Measurements from ENCODE around the gene SLC9A6.
"Not testable (repeated sequence)": the region's sequence is repeated elsewhere in the genome, so short reads cannot be mapped to it uniquely, and the experiment has no call there.

The SLC9A6 gene

DNA sequence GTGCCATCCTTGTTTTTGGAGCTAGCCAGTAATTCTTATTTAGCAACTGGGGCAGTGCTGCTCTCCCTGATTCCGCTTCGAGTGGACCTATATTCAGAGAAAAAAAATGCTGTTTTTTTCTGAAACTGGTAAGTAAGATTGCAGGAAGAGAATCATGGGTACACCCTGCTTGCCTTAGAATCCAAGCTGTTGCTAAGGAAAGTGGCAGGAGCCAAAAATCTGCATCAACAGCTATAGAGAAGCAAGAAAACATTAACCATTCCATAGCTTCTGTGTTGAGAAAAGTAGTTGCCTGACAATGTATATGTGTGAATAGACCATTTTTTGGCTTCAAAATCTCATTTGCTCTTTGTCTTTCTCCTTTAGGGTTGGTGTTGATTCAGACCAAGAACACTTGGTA, 44.5 kb downstream of the SLC9A6 start:
- DNase-seq (ENCODE audit: low spot score) = no peak

DNA sequence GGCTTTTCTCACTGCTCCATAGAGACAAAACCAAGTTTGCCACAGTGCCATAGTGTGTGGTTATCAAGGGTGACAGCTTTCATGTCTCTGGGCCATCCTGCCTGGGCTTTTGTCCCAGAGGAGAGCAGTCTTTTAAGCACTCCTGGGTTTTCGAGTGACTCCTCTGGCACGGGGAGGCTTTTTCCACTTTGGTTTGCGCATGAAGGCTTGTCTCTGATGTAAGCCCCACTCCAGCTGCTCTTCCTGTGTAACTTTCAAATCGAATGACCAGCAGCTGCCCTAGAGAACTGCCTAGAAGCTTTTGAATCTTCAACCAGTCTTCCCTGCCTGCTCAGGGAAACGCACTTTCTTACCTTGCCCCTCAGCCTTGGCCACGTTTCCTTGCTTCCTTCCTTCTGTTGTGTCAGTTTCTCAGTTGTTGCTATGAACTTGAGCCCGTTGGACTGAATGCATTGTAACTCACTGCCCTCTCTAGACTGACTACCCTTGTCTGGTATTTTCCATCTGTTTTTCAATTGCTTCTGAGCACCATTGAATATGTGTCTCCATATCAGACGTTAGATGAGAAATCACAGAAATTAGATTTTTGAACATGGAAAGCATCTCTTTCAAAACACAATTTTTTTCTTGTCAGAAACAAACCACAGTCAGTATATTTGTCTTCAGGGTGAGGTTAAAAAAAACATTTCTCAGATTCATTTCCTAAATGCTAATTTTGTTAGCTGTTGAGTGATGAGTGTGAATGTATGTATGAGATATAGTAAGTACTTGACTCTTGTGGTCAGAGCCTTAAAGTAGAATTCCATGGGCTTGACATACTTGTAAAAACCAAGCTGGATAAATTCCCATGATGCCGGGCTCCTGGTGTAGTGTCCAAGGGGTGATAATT, 45.3 kb downstream of the SLC9A6 start:
- no peak for DNase-seq (ENCODE audit: low spot score)

DNA sequence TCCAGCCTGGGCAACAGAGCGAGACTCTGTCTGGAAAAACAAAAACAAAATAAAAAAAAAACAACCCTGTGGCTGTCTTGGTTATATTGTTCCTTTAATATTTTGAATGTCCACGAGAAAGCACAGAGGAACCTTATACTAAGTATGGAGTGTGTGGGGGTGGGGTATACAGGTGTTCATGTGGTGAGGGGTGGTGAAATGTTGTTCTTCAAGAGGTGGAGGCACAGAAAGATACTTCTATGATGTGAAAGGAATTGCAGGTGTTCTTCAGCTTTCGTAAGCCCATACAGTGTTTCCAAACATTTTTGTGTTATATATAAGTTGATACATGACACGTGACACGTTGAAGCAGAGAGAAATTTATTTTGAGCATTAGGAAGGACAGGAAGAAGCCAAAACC, 46.4 kb downstream of the SLC9A6 start:
- no peak for DNase-seq (ENCODE audit: low spot score)

GRCh38 chrX:136032370-136032769, 47.1 kb downstream of the SLC9A6 start:
- no peak for DNase-seq (ENCODE audit: low spot score)

DNA sequence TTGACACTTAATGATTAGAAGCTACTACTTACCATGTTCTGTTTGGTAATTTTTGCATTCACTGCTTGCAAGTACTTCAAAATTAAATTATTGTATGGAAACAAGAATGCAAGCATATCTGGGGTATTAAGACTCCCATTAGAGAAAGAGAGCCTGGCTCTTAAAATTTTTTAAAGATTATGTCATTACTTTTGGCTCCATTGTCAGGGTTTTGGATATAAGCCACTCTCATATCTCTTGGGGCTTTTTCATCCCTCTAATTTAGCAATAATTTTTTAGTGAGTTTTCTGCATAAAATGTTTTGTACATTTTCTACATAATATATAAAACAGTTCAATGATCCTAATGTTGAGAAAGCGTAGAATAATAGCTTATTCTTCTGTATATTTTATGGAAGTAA, 49.4 kb downstream of the SLC9A6 start:
- DNase-seq (ENCODE audit: low spot score) = no peak

- no peak for DNase-seq (ENCODE audit: low spot score)
Observed at GRCh38 chrX:136035663-136036062, 50.4 kb downstream of the SLC9A6 start.

DNA sequence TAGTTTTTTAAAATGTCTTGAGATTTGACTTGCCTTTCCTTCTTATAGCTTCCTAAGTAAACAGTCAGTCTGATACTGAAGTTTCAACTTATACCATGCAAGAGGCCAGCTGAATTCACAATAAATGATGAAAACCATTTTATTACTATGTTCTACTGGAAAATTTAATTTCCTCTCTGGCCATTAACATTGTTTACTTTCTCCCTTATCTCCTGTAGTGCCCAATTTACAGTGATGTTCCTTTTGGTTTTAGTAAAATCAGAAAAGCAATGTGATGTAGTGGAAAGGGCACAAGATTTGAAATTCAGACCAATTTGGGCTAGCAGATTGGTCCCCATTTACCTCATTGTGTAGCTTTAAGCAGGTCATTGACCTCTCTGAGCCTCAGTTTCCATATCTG, 54.2 kb downstream of the SLC9A6 start:
- DNase-seq (ENCODE audit: low spot score) = no peak

- DNase-seq (ENCODE audit: low spot score) = no peak
Observed at GRCh38 chrX:136039968-136040367, 54.7 kb downstream of the SLC9A6 start.

DNA sequence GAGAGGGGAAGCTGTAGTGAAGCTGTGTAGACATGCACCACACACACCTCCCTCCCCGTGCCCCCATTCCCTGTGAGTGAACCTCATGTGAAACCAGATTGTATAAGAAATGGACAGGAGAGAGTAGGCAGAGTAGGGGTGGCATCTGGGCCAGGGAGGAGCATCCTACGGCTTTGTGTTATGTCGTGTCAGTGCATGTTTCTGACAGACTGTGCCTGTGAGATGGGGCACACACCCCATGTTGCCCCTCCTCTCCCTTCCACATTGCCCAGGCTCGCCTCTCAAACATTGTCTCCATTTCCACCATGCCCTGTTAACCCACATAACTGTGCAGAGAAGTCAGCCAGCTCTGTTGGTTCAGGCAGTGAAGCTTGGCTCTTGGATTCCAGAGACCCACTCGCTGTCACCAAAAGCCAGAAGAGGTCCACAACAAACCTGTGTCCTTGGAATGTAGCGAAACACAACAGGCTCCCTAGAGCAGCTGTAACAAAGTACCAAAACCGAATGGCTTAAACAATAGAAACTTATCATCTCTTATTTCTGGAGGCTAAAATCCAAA, 56.1 kb downstream of the SLC9A6 start:
- DNase-seq (ENCODE audit: low spot score) = no peak

DNA sequence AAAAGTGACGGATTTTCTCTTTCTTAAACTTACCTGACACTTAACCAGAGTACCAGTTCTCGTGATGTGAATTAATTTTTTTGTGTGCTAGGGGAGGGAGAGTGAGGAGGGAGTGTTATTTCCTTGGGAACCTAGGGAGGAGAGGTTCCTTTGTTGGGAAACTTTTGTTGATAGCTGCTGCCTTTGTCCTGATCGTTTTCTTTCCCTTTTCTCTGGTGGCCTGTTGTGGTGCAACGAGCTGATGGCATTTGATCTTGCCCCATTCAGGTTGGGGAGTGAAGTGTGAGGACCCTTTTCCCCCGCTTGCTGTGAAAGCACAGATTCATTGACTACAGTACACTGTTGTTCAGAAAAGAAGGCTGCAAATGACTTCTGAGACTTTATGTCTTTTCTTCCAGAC, 59.8 kb downstream of the SLC9A6 start:
- no peak for DNase-seq (ENCODE audit: low spot score)

DNA sequence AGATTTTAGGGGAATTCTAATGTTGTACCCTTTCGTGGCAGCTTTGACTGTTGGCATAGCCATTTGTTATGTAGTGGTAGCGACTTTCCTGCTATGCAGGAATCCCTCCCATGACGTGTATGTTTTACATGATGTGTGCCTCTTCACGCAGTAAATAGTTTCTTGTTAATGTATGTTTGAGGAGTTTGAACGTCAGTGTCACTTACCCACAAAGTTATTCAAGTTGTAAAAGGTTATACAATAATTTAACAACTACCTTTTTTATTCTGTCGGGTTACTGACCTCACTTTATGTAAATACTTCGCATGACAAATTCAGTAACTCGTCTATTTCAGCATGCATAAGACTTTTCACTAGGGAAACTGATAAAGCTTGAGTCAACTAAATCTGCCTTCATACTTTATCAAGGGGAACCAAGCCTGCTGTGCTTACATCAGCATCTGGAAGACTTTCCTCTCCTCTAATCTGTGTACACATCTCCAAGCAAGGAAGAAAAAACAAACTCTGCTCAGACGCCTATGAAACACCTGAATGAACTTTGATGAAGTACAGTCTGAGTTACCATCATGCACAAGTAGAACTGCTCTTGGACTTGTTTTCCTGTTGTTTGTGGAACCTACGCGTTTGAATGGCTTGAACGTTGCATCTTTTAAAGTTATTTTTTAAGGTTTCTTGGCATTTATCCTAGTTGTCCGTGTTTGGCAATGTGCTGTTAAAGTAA, 61.2 kb downstream of the SLC9A6 start:
- DNase-seq (ENCODE audit: low spot score) = no peak

- no peak for DNase-seq (ENCODE audit: low spot score)
Observed at GRCh38 chrX:136047016-136047642, 61.9 kb downstream of the SLC9A6 start.

DNA sequence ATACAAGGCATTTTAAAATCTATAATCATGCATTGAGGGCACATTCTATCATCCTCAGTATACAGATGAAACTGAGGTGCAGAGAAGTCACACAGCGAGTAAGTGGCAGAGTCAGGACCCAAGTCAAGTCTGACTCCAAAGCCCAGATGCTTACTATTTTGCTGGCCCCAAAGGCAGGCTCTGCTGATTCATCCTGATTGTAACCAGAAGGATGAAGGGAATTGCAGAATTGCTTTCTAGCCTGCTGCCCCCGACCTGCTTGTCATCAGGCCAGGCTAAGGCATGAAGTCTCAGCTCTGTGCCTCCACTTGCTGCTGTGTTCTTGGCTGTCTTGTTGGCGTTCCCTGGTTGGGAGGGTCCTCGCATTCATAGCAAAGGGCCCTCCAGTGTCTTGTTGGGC, 62.7 kb downstream of the SLC9A6 start:
- DNase-seq (ENCODE audit: low spot score) = no peak

DNA sequence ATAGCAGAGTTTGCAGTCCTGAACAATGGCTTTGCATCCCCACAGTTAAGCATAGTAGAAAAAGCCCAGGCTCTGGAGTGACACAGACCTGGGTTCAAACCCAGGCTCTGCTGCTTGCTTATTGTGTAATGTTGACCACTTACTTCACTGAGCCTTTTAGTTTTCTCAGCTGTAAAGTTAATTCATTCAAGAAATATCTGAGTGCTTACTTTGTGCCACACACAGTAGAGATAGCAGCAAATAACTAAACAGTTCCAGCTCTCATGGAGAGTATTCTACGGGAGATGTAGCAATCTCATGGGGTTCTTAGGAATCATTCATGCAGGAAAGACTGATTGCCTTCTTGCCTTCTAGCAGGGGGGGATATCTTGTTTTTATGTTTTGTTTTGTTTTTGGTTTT, 63.2 kb downstream of the SLC9A6 start:
- no peak for DNase-seq (ENCODE audit: low spot score)

DNA sequence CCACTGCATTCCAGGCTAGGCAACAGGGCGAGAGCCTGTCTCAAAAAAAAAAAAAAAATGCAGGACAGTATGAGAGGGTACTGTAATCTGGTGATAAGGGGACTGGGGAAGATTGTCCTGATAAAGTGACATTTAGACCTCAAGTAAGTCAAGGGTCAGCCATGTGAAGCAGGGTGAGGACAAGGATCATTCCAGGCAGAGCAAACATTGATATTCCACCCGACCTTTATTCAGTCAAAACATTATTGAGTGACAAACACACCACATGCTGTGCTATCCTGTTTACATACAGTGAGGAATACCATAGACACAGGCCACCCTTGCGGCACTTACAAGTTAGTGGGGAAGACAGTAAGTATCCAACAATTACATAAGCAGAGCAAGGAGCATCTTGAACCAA, 64.4 kb downstream of the SLC9A6 start:
- DNase-seq (ENCODE audit: low spot score) = no peak

- not testable (repeated sequence) for DNase-seq (ENCODE audit: low spot score)
Observed at GRCh38 chrX:136050875-136051274, 65.6 kb downstream of the SLC9A6 start.

DNA sequence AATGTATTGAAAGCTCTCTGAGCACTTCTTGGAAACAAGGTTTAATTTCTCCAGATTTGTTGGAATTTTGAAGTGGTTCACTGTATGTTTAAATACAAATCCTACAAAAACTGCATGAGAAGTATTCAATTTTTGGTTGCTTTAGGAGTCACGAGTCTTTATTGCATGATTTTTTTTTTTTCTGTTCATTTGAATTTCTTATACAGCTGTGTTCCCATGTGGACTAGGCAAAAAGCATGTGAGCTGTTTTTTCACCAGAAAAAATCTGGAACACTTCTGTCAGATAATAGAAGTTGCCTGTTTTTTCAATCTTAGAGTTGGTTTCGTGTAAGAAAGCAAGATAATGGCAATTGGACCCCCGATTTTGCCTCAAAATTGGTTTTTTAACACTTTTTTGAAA, 66.4 kb downstream of the SLC9A6 start:
- no peak for DNase-seq (ENCODE audit: low spot score)

DNA sequence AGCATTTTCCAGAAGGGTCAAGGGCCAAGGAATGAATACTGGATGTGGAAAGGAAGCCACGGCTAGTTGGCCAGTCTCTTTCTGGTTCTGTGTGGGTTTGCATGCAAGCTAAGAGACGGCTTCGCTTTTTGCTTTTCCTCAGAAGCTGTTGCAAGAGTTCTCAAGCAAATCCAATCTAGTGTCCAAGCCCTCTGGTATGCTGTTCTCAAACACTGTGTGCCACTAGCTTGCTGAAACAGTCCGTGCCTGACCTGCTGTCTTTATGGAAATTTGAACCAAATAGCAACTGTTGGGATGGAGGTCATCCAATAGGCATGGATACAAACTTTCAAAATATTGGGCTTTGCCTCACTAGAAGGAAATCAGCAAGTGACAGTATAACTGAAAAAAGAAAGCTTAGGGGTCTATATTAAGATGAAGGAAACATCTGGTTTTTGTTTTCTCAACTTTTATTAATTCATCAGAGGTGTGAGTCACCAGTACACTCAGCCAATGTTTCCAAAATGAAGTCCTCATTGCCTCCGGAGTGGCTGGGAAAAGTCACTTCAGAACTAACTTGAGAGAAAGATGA, 70.5 kb downstream of the SLC9A6 start:
- DNase-seq (ENCODE audit: low spot score) = no peak

GRCh38 chrX:136057567-136057966, 72.3 kb downstream of the SLC9A6 start:
- no peak for DNase-seq (ENCODE audit: low spot score)

- no peak for DNase-seq (ENCODE audit: low spot score)
Observed at GRCh38 chrX:136059350-136059749, 74.1 kb downstream of the SLC9A6 start.

GRCh38 chrX:136061286-136061685, 76.1 kb downstream of the SLC9A6 start:
- no peak for DNase-seq (ENCODE audit: low spot score)

DNA sequence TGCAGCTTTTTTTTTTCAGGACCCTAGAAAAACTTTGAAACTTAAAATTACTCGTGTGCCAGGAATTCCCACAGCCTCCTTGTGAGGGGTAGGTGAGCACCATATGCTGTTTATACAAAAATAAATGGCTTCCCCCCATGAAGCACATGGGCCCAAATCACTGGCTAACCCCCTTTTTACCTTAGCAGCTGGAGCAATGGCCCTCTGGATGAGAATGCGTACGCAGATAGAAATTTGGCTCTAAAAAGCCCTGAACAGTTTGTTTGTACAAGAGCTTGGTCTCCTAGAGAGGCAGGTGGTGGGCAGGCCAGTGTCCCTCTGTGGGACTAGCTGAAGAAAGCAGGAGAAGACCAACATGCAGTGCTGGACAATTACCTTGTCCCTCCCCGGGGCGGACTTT, 76.5 kb downstream of the SLC9A6 start:
- DNase-seq (ENCODE audit: low spot score) = no peak

All from germinal center (tissue), 1 donor.